ENCODE results near the gene RSBN1L.

Gene RSBN1L

DNA sequence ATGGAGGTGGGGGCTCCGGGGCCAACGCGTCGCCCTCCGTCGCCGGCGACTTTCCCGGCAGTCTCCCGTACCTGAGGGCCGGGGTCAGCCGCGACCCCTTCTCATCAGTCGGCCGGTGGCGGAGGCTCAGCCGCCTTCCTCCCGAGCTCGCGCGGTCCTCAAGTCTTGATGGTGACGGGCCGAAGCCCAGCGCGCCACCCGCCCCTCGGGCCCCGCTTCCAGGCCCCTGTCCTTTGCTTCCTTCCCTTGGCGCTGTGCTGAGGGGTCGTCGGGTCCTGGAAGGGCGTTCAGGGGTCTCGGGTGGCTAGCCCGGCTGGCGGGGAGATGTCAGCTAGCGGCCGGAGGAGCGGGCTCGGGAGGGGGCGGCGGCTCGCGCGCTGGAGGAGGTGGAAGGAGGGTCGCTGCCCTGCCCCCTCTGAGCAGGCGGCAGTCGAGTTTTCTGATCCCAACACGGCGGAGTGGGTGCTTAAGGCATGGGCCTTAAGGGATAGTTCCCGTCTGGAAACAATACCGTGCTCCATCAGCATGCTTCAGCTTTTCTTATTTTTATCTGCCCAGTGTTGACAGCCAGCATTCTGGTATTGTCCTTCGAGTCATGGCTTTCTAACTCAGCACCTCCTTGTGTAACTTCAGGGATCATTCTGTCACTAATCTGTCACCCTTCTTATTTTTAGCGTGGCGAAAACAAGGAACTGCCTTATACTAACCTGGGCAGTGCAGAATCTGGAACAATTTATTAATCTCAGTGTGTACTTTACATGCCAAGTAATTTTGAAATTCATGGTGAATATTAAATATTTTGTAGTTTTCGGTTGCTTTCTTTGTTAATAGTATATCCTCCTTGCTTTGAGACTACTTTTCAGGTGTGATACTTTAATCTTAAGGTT, 103.1 kb downstream of the RSBN1L start:
- TF ChIP-seq CTCF (conservative IDR thresholded peaks at IDR 0.05; ENCODE audit: low read depth, low read length), result no peak
- peak overlapping the region; percentile 86 for H3K4me3 ChIP-seq (ENCODE audit: low read depth, low read length)
- peak; percentile 41 for DNase-seq (ENCODE audit: low read depth)

- DNase-seq (ENCODE audit: low read depth), result peak; percentile 55
- peak overlapping the region; percentile 86 for H3K4me3 ChIP-seq (ENCODE audit: low read depth, low read length)
- TF ChIP-seq CTCF (conservative IDR thresholded peaks at IDR 0.05; ENCODE audit: low read depth, low read length), result no peak
Observed at GRCh38 chr7:77800158-77800557, 103.9 kb downstream of the RSBN1L start.

GRCh38 chr7:77800730-77801129, 104.5 kb downstream of the RSBN1L start:
- H3K4me3 ChIP-seq (ENCODE audit: low read depth, low read length), result no peak overlapping the region
- no peak for DNase-seq (ENCODE audit: low read depth)
- no peak for TF ChIP-seq CTCF (conservative IDR thresholded peaks at IDR 0.05; ENCODE audit: low read depth, low read length)

- H3K4me3 ChIP-seq (ENCODE audit: low read depth, low read length), result no peak overlapping the region
- DNase-seq (ENCODE audit: low read depth), result no peak
- TF ChIP-seq CTCF (conservative IDR thresholded peaks at IDR 0.05; ENCODE audit: low read depth, low read length), result no peak
Observed at GRCh38 chr7:77802557-77803405, 106.5 kb downstream of the RSBN1L start.

GRCh38 chr7:77806425-77806824, 110.2 kb downstream of the RSBN1L start:
- TF ChIP-seq CTCF (conservative IDR thresholded peaks at IDR 0.05; ENCODE audit: low read depth, low read length), result no peak
- no peak for DNase-seq (ENCODE audit: low read depth)
- H3K4me3 ChIP-seq (ENCODE audit: low read depth, low read length), result no peak overlapping the region

GRCh38 chr7:77808517-77808916, 112.3 kb downstream of the RSBN1L start:
- TF ChIP-seq CTCF (conservative IDR thresholded peaks at IDR 0.05; ENCODE audit: low read depth, low read length), result no peak
- DNase-seq (ENCODE audit: low read depth), result no peak
- H3K4me3 ChIP-seq (ENCODE audit: low read depth, low read length), result no peak overlapping the region
